GM21390 (cell line): ENCODE measurements around the gene ARHGEF17.
A peak's percentile ranks its signal among the peaks of the same experiment; 100 is the strongest.
"Not testable (repeated sequence)": the region's sequence is repeated elsewhere in the genome, so short reads cannot be mapped to it uniquely, and the experiment has no call there.

Source experiments
- ATAC-seq: cut with Tn5 transposase; IDR thresholded peaks from one replicate; pipeline ENCODE4 v1.9.1; 2021; ENCODE audit not compliant: unreplicated experiment

Gene ARHGEF17

GRCh38 chr11:73308003-73308960 is at the start of gene ARHGEF17:
Gene ARHGEF17, plus strand, starts transcription at chr11:73308276. Its CDS starts 363 bp downstream, at chr11:73308639.
- peak; percentile 25 for ATAC-seq

- no peak for ATAC-seq
Observed at GRCh38 chr11:73259406-73260126, 48.5 kb upstream of the ARHGEF17 start.

- ATAC-seq = no peak
Observed at GRCh38 chr11:73260127-73260457, 48.0 kb upstream of the ARHGEF17 start.

- no peak for ATAC-seq
Observed at GRCh38 chr11:73262851-73263495, 45.1 kb upstream of the ARHGEF17 start.

GRCh38 chr11:73263640-73264039 is 44.4 kb upstream of the ARHGEF17 start:
- no peak for ATAC-seq

- no peak for ATAC-seq
Observed at GRCh38 chr11:73265278-73265810, 42.7 kb upstream of the ARHGEF17 start.

GRCh38 chr11:73265853-73266645 is 42.0 kb upstream of the ARHGEF17 start:
- ATAC-seq = no peak

- ATAC-seq = no peak
Observed at GRCh38 chr11:73266646-73267020, 41.4 kb upstream of the ARHGEF17 start.

- ATAC-seq = no peak
Observed at GRCh38 chr11:73267122-73267846, 40.8 kb upstream of the ARHGEF17 start.

GRCh38 chr11:73267906-73268540 is 40.1 kb upstream of the ARHGEF17 start:
- ATAC-seq = no peak

GRCh38 chr11:73268671-73269271 is 39.3 kb upstream of the ARHGEF17 start:
- ATAC-seq = no peak

GRCh38 chr11:73269459-73270015 is 38.5 kb upstream of the ARHGEF17 start:
- ATAC-seq = no peak

GRCh38 chr11:73270016-73270854 is 37.8 kb upstream of the ARHGEF17 start:
- ATAC-seq = no peak

- no peak for ATAC-seq
Observed at GRCh38 chr11:73270855-73271477, 37.1 kb upstream of the ARHGEF17 start.

- ATAC-seq = not testable (repeated sequence)
Observed at GRCh38 chr11:73271478-73271865, 36.6 kb upstream of the ARHGEF17 start.

GRCh38 chr11:73271936-73272679 is 36.0 kb upstream of the ARHGEF17 start, which contains the start of gene P2RY6:
Gene P2RY6, plus strand, starts transcription at chr11:73272338. Its CDS starts 24,181 bp downstream, at chr11:73296519.
- ATAC-seq = no peak

- no peak for ATAC-seq
Observed at GRCh38 chr11:73272680-73273038, 35.4 kb upstream of the ARHGEF17 start.
